GM12872 (cell line): ENCODE data around the gene ZNF398.

Experiments used
- TF ChIP-seq, protein P1 (sequence below): IDR thresholded peaks from 3 replicates; pipeline ENCODE4 v1.5.1; 2011; ENCODE audit warnings: low read depth, mild to moderate bottlenecking, low read length, moderate library complexity; ENCODE audit not compliant: insufficient read depth

The ZNF398 gene

DNA sequence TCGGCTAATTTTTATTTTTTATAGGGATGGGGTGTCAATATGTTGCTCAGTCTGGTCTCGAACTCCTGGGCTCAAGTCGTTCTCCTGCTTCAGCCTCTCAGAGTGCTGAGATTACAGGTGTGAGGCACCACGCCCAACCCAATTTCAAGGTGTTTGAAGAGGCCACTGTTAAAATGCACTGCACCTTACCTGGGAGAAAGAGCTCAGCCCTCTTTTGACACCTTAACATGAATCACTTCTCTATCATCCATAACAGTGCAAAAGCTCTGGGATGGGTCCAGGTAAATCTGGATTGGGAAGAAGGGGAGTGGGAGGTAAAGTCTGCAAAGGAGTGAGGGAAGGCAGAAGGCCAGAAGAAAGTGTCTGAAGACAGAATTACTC lies 47.5 kb downstream of the ZNF398 start:
- TF ChIP-seq, protein P1, sequence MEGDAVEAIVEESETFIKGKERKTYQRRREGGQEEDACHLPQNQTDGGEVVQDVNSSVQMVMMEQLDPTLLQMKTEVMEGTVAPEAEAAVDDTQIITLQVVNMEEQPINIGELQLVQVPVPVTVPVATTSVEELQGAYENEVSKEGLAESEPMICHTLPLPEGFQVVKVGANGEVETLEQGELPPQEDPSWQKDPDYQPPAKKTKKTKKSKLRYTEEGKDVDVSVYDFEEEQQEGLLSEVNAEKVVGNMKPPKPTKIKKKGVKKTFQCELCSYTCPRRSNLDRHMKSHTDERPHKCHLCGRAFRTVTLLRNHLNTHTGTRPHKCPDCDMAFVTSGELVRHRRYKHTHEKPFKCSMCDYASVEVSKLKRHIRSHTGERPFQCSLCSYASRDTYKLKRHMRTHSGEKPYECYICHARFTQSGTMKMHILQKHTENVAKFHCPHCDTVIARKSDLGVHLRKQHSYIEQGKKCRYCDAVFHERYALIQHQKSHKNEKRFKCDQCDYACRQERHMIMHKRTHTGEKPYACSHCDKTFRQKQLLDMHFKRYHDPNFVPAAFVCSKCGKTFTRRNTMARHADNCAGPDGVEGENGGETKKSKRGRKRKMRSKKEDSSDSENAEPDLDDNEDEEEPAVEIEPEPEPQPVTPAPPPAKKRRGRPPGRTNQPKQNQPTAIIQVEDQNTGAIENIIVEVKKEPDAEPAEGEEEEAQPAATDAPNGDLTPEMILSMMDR = no peak

DNA sequence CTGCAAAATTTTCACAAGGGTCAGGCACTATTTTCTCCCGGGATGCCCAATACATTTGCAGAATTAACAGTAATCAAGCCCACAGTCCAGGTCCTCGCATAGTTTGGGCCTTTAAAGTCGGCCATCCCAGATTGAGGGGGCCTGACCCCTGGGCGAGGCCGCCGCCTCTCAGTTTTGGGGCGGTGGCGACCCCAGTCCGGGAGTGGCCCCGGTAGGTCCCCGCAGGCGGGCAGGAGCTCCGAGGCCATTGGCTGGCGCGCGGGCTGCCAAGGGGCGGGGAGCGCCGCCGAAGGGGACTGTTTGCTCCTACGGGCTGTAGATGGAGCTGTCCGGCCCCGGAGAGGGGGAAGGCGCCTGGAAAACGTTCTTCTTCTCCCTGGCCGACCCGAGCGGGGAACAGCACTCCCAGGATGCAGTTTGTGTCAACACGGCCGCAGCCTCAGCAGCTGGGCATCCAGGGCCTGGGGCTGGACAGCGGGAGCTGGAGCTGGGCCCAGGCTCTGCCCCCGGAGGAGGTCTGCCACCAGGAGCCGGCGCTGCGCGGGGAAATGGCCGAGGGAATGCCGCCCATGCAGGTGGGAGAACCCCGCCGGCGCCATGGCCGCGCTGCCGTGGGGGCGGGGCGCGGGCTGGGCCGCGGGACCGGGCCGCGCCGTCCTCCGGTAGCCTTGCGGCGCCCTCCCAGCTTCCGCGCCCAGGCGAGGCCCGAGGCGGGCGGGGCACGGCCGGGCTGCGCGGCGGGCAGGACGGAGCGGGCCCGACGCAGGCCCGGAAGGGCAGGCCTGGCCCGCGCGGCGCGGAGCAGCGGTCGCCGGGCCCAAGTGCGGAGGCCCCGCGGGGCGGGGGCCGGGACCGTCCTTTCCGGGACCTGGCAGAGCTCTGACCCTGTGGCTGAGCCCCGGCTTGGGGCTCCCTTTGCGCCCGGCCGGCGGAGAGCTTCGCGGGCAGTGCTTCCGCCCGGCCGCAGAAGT lies 48.2 kb downstream of the ZNF398 start, which contains the start of gene ZNF282:
TSS of gene ZNF282 (plus strand) at position 367 of the 971 bp plus-strand sequence. CDS start at position 411, 44 bp downstream.
- TF ChIP-seq, protein P1 = peak; percentile 68

DNA sequence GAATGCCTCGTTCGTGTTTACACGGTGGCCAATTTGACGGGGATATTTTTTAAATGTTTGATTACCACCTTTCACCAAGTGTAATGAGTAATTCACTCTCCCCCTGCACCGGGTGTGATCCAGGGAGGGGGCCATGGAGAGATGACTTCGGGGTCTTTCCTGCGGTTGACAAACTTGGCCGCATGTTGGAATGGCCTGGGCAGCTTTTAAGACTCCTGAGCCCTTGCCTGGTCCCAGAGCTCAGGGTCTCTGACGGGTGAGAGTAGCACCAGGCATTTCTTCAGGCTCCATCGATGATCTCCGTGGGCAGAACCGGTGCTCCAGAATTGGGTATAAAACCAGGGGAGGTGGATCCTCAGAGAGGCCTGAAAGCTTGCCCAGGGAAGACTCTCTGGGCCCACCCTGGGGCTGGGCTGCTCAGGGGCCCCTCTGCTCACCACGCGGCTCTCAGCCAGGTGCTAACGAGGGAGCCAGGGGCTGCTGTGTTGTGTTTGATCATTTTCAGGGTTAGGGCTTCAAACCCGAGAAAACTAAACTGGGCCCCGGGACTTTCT lies 49.0 kb downstream of the ZNF398 start:
- TF ChIP-seq, protein P1 = no peak

DNA sequence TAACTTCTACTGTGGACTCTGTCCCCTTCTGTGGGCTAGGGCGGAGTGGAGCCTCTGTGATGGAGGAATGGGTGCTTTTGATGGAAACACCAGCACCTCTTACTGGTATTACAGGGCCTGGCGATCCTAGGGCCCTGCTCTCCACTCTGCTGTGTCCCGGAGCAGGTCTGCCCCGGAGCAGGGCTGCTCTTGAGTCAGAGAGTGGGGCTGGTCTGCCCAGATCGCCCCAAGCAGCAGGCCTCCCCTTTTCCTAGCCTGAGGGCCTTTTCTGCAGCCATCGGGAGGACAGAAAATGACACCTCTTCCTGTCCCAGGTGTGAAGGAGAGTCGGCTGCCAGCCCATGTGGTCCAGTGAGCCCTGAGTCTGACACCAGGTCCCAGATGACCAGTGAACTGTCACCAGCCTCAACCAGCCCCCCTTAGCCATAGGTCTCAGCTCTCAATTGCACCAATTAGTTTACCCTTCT lies 49.5 kb downstream of the ZNF398 start:
- TF ChIP-seq, protein P1 = no peak

DNA sequence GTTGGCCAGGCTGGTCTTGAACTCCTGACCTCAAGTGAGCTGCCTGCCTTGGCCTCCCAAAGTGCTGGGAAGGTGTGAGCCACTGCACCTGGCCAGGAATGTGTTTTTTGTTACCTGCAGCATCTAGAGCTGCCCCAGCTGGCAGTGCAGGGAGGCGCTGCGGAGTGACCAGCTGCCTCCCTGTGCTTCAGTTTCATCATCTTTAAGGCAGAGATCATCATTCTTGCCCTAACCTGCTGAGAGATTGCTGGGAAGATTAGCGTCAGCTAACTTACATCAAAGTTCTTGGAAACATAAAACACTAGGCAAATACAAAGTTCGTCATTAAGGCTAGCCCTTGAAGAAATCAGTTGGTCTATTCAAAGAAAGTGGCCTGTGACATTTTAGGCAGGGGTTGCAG lies 50.4 kb downstream of the ZNF398 start:
- TF ChIP-seq, protein P1 = no peak

DNA sequence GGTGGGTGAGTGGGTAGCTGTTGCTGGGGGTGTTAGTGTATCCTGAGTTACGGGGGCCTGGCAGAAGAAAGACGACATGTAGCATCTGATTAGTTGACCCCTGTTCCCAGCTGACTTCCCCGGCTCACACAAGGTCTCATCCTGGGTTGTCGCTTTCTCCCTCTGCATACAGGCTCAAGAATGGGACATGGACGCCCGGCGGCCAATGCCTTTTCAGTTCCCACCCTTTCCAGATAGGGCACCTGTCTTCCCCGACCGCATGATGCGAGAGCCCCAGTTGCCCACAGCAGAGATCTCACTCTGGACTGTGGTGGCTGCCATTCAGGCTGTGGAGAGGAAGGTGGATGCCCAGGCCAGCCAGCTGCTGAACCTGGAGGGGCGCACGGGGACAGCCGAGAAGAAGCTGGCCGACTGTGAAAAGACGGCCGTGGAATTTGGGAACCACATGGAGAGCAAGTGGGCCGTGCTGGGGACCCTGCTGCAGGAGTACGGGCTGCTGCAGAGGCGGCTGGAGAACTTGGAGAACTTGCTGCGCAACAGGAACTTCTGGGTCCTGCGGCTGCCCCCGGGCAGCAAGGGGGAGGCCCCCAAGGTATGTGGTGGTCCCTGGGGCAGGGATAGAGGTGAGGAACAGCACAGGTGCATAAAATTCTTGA lies 51.0 kb downstream of the ZNF398 start:
- TF ChIP-seq, protein P1 = no peak
